Activated CD4-positive, alpha-beta T cell treated with anti-CD3 and anti-CD28 coated beads, Interleukin-2, amount 50 U/mL, for 4 hours (primary cell): ENCODE measurements around the gene GAL3ST2.
"Not testable (repeated sequence)": the region's sequence is repeated elsewhere in the genome, so short reads cannot be mapped to it uniquely, and the experiment has no call there.

Source experiments
- DNase-seq, 2 experiments: peaks; one replicate each; pipeline ENCODE4 v3.0.0-alpha.2; 2020

Gene GAL3ST2

DNA sequence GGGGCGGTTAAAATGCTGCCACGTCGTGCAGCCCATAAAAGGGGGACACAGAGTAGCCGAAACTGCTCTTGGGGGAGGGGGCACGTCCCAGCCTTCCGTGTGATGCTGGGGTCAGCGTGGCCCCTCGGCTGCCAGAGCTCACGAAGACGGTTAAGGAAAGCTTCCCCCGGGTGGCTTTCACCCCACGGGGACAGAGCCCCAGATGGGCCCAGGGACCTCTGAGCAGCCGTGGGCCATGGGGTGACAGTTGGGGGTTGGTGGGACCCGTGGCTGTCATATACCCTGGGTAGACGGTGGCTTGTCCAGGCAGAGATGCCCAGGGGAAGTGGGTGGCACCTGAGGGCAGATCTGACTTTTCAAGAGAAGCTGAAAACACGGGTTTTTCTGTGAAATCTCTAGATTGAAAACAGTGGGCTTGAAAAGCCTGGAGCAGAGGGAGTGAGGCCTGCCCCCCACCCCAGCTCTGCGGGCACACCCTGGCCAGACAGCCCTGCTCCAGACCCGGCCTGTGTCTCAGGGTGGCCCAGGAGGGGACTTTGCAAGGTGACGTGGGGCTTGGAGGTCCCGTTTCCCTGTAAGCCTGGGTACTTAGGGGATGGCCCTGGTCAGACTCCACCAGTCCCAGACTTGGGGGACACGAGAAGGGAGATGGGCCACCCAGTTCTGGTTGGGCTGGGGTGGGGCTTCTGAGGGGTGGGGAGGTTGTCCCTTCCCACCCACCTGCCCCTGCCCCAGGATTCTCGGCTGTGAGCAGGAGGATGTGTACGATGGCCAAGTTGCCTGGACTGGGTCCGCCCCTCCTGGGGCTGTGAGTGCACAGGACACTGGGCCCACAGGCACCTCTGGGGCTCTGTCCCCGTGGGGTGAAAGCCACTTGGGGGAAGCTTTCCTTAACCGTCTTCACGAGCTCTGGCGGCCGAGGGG is 33.0 kb downstream of the GAL3ST2 start:
- DNase-seq: no peak

DNA sequence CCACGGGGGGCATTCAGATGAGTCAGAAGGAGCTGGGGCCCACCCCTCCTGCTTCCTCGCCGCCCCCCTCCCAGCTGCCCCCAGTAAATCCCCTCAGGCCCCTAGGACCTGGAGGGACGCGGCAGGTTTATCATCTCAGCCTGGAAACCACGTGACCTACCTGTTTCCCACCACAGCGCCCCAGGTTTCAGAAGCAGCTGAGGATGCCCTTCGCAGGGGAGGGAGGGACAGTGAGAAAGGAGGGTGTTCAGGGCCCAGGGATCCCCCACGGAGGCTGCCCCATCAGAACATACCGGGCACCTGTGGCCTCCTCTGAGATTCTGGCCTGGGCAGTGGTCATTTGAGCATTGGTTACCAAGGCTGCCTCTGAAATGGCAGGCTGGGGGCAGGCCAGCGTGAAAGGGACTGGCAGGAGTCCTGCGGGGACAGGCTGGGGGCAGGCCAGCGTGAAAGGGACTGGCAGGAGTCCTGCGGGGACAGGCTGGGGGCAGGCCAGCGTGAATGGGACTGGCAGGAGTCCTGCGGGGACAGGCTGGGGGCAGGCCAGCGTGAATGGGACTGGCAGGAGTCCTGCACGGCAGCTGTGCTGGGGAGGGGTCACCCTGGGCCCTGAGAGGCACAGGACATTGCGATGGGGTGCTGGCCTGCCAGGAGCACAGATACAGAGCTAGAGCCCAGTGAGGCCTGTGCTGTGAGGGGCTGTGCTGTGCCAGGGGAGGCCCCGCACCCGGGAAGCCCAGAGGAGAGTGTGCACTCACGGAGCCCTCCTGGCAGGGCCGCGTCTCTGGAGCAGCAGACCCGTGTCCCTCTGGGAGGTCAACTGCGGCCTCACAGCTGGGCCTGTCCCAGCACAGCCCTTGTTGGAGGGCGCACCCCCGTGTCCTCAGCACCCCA is 33.9 kb downstream of the GAL3ST2 start:
- DNase-seq: no peak

DNA sequence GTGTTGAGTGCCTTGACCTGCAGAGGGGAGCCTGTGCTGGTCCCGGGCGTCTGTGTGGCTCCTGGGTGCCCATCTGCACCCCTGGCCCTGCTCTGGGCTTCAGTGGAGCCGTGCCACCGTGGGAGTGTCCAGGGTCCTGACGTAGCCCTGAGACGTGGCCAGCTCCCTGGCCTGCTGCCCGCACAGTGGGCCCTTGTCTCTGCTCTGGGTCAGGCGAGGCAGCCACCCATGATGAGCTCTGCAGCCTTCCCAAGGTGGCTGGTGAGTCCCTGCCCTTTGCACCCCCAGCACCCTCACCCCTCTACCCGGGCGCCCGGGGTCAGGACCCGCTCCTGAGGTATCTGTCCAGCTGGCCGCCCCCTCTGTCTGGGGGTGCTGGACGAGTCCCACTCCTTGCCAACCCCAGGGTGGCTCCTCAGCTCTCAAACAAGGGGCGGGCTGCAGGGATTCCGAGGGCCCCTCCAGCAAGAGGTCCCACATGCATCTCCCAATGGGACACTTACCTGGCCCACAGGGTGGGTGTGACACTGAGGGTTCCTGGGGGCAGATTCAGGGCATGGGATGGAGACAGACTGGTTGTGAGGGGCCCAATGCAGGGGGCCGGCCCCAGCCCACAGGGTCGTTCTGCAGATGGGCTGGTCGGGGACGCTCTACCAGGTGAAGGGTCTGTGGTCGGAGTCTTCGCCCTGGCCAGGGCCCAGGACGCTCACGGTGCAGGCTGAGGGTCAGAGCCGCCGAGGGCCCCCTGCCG is 34.8 kb downstream of the GAL3ST2 start:
- DNase-seq: no peak

DNA sequence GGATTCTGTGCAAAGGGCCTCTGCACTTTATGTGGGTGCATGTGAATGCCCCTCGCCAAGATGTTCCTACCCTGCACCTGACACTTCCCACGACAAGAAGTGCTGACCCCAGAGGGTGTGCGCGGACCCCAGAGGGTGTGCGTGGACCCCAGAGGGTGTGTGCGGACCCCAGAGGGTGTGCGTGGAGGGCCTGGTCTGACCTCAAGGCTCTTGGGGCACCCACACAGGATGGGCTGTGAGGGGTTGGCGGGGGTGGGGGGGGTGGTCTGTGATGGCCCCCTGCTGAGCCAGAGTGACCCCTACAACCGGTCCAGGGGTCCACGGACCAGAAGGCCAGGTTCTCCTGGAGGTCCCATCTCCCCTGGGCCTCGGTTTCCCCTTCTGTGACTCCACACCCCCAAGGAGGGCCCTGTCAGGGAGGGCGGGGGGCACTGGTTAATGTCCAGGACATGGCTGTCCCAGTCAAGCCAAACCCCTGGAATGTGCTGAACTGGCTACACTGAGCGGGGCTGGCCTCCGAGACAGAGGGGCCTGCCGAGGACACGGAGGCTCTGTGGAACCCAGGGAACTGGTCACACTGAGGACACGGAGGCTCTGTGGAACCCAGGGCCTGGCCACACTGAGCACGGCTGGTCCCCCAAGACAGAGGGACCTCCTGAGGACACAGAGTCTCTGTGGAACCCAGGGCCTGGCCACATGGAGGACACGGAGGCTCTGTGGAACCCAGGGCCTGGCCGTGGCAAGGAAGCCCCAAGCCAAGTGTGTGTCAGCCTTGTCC is 35.5 kb downstream of the GAL3ST2 start:
- no peak for DNase-seq

- no peak for DNase-seq
These were observed 36.4 kb downstream of the GAL3ST2 start for GRCh38 chr2:241812730-241813643.

DNA sequence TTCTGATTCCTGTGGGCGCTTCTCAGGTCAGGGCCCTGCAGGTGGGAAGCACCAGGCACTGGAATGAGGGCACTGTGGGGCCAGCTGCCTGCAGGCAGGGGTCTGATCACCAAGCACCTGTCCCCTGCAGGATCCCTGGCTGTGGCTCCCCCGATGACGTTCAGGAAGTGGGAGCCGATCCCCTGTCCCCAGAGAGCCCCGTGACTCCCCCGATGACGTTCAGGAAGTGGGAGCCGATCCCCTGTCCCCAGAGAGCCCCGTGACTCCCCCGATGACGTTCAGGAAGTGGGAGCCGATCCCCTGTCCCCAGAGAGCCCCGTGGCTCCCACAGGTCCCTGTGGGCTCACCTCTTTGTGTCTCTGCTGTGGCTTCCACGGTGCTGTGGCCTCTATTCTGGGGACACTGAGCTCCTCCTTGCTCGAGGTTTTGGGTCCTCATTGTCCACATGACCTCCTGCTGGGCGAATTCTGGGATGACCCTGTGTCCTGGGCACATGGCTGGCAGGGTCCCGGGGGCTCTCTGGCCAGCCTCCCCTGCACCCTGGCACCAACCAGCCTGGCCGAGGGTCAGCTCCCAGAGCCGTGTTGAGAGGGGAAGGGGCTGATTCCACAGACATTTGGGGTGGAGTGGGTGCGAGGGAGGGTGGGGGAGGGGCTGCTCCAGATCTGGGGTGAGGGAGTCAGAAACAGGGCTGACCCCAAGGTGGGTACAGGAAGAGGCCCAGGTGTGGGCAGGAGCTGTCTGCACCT is 37.2 kb downstream of the GAL3ST2 start:
- no peak for DNase-seq

GRCh38 chr2:241814393-241814642 is 37.7 kb downstream of the GAL3ST2 start:
- DNase-seq: no peak

DNA sequence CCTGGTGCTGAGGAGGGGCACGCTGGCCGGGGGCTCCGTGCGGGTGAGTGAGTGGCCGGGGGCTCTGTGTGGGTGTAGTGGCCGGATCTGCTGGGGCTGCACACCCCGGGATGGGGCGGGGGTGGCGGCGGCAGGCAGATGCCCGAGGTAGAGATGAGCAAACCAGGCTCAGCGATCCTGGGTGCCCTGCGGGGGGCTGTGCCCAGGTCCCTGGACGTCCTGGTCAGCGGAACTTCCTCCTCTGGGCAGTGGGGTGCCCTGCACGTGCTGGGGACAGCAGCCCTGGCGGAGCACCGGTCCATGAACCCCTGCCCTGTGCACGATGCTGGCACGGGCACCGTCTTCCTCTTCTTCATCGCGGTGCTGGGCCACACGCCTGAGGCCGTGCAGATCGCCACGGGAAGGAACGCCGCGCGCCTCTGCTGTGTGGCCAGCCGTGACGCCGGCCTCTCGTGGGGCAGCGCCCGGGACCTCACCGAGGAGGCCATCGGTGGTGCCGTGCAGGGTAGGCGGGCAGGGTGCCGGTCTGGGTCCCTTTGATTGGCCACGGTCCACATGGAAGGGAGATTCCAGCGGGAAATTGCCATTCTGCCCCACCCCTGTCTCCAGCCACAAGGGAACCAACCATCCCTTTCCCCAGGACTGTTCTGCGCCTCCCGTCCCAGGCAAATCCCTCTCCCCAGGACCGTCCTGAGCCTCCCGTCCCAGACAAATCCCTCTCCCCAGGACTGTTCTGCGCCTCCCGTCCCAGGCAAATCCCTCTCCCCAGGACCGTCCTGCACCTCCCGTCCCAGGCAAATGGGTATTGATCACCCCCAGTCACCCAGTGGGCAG is 38.2 kb downstream of the GAL3ST2 start:
- no peak for DNase-seq

- no peak for DNase-seq
These were observed 39.1 kb downstream of the GAL3ST2 start for GRCh38 chr2:241815477-241816430.

DNA sequence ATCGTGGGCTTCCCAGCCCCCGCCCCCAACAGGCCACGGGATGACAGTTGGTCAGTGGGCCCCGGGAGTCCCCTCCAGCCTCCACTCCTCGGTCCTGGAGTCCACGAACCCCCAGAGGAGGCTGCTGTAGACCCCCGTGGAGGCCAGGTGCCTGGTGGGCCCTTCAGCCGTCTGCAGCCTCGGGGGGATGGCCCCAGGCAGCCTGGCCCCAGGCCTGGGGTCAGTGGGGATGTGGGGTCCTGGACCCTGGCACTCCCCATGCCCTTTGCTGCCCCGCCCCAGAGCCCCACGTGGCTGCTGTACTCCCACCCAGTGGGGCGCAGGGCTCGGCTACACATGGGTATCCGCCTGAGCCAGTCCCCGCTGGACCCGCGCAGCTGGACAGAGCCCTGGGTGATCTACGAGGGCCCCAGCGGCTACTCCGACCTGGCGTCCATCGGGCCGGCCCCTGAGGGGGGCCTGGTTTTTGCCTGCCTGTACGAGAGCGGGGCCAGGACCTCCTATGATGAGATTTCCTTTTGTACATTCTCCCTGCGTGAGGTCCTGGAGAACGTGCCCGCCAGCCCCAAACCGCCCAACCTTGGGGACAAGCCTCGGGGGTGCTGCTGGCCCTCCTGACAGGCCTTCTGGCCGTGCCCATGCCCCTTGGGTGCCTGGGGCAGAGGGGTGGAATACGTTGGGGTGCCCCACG is 40.0 kb downstream of the GAL3ST2 start:
- DNase-seq: no peak

GRCh38 chr2:241817126-241817820 is 40.7 kb downstream of the GAL3ST2 start:
- DNase-seq: no peak

DNA sequence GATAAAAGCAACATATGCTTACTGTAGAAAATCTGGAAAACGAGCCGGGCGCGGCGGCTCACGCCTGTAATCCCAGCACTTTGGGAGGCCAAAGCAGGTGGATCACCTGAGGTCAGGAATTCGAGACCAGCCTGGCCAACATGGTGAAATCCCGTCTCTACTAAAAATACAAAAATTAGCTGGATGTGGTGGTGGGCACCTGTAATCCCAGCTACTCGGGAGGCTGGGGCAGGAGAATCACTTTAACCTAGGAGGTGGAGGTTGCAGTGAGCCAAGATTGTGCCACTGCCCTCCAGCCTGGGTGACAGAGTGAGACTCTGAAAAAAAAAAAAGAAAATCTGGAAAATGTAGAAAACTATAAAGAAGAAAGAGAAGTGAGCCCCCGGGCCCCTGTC is 41.2 kb downstream of the GAL3ST2 start:
- DNase-seq: not testable (repeated sequence)

DNA sequence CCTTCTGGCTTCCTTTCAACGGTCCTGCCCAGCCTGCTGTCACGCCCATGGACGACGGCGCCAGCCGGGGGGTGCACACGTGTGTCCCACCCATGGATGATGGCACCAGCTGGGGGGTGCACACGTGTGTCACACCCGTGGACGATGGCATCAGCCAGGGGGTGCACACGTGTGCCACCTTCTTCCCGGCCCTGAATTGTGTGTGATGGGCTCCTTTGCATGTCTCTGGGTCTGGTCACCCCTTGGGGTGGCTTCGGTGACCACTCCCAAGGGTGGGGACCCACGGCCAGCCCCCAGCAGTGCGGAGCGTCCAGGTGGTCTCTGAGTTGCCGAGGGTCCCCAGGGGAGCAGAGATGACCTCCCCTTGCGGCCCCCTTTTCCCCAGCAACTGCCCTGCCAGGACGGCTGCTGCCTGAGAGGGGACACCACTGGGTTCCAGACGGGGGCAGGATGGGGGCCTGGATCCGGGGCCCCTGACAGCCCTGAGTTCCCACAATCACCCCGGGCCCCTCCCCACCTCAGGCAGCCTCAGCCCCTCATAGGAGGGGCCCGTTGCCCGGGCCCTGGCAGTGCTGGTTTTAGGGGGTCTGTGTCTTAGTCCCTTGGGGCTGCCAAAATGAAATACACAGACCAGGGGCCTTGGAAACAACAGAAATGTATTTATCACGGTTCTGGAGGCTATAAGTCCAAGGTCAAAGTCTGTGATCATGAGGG is 41.8 kb downstream of the GAL3ST2 start:
- DNase-seq: no peak

DNA sequence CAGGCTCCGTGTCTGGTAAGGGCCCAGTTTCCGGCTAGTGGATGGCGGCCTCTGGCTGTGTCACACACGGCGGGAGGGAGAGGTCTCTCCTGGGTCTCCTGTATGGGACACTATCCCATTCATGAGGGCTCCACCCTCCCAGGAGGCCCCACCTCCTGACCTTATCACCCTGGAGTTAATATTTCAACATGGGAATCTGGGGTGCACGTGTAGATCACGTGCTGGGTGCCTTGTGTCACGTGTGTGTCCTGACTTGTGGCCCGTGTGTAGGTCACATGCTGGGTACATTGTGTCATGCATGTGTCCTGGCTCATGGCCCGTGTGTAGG is 42.3 kb downstream of the GAL3ST2 start:
- no peak for DNase-seq

DNA sequence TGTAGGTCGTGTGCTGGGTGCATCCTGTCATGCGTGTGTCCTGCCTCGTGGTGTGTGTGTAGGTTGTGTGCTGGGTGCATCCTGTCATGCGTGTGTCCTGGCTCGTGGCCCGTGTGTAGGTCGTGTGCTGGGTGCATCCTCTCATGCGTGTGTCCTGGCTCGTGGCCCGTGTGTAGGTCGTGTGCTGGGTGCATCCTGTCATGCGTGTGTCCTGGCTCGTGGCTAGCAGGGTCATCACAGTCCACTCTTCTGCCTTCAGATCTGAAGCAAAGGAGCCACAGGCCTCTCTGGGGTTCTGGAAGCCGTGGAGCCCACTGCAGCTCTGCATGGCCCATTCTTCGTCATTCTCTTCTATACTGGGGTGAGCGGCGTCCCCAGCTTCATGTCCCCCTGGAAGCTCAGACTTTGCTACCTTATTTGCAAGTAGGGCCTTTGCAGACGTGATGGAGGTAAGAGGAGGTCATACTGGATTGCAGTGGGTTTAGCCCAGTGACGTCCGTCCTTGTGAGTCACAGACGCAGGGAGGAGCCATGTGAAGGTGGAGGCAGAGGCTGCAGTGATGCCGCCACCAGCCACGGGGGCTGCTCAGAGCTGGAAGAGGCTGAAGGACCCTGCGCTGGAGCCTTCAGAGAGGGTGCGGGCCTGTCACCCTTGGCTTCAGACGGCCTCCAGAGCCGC is 43.5 kb downstream of the GAL3ST2 start:
- DNase-seq: not testable (repeated sequence)
